ENCODE data around the gene ANKFN1. TPM values are rescaled to one million over a fixed set of nuclear protein-coding genes. Genes with fewer than 3 reads are reported as not detected.

Gene ANKFN1
- total RNA-seq, 1 experiment from 2014 or later, result not detected

- DNase-seq (ENCODE audit: low read depth, low spot score), result no peak
- in situ Hi-C loops (cut with HindIII; ENCODE audit: low pct_unique_long_range_greater_than_20kb, low sequenced_read_pairs) (no loop called here), intact Hi-C loops (cut with micrococcal nuclease; ENCODE audit: unreplicated experiment) (no loop called here)
- POLR2A ChIA-PET, result no interaction called here
- Histone ChIP-seq H3K9me3 (ENCODE audit: control insufficient read depth, insufficient read depth, low read depth, low read length) (no peaks in the 10 kb centered on the region), H3K4me3 (ENCODE audit: low read depth in 2 of 2, low read length in 2 of 2) (no peak overlapping the region), H3K27ac (ENCODE audit: low read length) (no peak overlapping the region), H3K4me1 (ENCODE audit: control insufficient read depth, insufficient read depth, low read length) (no peaks in the 10 kb centered on the region), H3K27me3 (ENCODE audit: control insufficient read depth, insufficient read depth, low read length) (no peaks in the 10 kb centered on the region), H3K36me3 (ENCODE audit: control insufficient read depth, insufficient read depth, low read length) (no peaks in the 10 kb centered on the region)
- TF ChIP-seq POLR2AphosphoS5 (IDR thresholded peaks at IDR 0.05; ENCODE audit: low read depth, low read length), result no peak
- TF ChIP-seq SIN3A (IDR thresholded peaks at IDR 0.05; ENCODE audit: borderline replicate concordance, insufficient read depth, low read depth, low read length), result no peak
- TF ChIP-seq, protein P1, sequence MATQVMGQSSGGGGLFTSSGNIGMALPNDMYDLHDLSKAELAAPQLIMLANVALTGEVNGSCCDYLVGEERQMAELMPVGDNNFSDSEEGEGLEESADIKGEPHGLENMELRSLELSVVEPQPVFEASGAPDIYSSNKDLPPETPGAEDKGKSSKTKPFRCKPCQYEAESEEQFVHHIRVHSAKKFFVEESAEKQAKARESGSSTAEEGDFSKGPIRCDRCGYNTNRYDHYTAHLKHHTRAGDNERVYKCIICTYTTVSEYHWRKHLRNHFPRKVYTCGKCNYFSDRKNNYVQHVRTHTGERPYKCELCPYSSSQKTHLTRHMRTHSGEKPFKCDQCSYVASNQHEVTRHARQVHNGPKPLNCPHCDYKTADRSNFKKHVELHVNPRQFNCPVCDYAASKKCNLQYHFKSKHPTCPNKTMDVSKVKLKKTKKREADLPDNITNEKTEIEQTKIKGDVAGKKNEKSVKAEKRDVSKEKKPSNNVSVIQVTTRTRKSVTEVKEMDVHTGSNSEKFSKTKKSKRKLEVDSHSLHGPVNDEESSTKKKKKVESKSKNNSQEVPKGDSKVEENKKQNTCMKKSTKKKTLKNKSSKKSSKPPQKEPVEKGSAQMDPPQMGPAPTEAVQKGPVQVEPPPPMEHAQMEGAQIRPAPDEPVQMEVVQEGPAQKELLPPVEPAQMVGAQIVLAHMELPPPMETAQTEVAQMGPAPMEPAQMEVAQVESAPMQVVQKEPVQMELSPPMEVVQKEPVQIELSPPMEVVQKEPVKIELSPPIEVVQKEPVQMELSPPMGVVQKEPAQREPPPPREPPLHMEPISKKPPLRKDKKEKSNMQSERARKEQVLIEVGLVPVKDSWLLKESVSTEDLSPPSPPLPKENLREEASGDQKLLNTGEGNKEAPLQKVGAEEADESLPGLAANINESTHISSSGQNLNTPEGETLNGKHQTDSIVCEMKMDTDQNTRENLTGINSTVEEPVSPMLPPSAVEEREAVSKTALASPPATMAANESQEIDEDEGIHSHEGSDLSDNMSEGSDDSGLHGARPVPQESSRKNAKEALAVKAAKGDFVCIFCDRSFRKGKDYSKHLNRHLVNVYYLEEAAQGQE (IDR thresholded peaks at IDR 0.05; ENCODE audit: insufficient read depth in 1 of 2, low read depth in 2 of 2, low read length in 1 of 2), result no peak
- no peak for TF ChIP-seq CTCF (IDR thresholded peaks at IDR 0.05)
- TF ChIP-seq TCF7L2 (IDR thresholded peaks at IDR 0.05; ENCODE audit: low read depth, low read length), result no peak
- CTCF ChIA-PET, result interaction anchor here (0.6 kb wide), 1 partner anchor 492 kb away, joined by 8 read pairs; no protein-coding TSS in a partner anchor
- ATAC-seq, result no peak
- no TSS peak for BruUV-seq (replicated peaks)
Measured at GRCh38 chr17:56262803-56263202, 109.5 kb downstream of the ANKFN1 start.

DNA sequence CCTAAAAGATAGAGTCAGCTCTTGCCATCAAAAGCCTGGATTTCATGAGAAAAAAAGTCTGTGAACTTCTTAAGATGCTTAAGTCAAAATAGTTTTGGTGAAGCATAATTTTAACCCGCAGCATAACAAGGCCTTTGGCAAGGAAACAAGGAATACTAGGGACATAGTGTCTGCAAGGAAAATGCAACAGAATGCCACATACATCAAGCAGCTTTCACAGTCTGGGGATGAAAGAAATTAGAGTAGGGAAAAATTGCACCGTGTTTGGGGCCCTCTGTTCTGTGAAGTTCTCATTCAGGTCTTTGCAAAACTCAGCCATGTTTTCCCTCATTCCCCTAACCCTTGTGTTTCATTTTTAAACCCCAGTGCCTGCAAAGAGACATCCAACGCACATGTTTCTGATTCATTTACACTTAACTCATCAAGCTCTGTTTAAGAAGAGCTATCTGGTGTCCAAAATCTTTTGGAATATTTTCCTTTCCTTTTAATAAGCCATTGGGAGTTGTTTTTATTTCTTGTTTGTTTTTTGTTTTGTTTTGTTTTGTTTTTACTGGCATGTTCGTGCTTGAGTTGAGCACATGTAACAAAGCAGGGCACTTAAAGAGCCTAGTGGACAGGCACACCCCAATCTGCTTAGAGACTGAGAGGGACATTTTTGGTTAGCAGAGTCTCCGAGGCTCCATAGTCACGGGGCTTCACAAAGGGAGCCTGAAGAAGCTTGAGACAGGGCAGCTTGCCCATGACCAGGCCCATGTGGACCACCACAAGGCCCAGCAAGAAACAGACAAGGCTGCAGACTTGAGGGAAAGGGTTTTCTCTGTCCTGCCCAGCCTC is 116.5 kb downstream of the ANKFN1 start:
- ATAC-seq, result no peak
- Histone ChIP-seq H3K27me3 (ENCODE audit: control insufficient read depth, insufficient read depth, low read length) (no peaks in the 10 kb centered on the region), H3K27ac (ENCODE audit: low read length) (no peak overlapping the region), H3K4me3 (ENCODE audit: low read depth in 2 of 2, low read length in 2 of 2) (no peak overlapping the region), H3K4me1 (ENCODE audit: control insufficient read depth, insufficient read depth, low read length) (no peaks in the 10 kb centered on the region), H3K36me3 (ENCODE audit: control insufficient read depth, insufficient read depth, low read length) (no peaks in the 10 kb centered on the region), H3K9me3 (ENCODE audit: control insufficient read depth, insufficient read depth, low read depth, low read length) (no peaks in the 10 kb centered on the region)
- BruUV-seq (replicated peaks), result no TSS peak
- CTCF ChIA-PET, result no interaction called here
- TF ChIP-seq POLR2AphosphoS5 (IDR thresholded peaks at IDR 0.05; ENCODE audit: low read depth, low read length) (no peak), CTCF (IDR thresholded peaks at IDR 0.05) (no peak), SIN3A (IDR thresholded peaks at IDR 0.05; ENCODE audit: borderline replicate concordance, insufficient read depth, low read depth, low read length) (no peak), TCF7L2 (IDR thresholded peaks at IDR 0.05; ENCODE audit: low read depth, low read length) (no peak)
- TF ChIP-seq, protein P1 (IDR thresholded peaks at IDR 0.05; ENCODE audit: insufficient read depth in 1 of 2, low read depth in 2 of 2, low read length in 1 of 2), result no peak
- POLR2A ChIA-PET, result no interaction called here
- in situ Hi-C loops (cut with HindIII; ENCODE audit: low pct_unique_long_range_greater_than_20kb, low sequenced_read_pairs), result no loop called here
- DNase-seq (ENCODE audit: low read depth, low spot score), result no peak
- intact Hi-C loops (cut with micrococcal nuclease; ENCODE audit: unreplicated experiment), result no loop called here
